ENCODE results near the gene LRRC8D. TPM values are rescaled to one million over a fixed set of nuclear protein-coding genes. Genes with fewer than 3 reads are reported as not detected.

The LRRC8D gene
- total and polyA plus RNA-seq, 4 donors, result 7.1 to 17.4 (median 14.4) TPM

DNA sequence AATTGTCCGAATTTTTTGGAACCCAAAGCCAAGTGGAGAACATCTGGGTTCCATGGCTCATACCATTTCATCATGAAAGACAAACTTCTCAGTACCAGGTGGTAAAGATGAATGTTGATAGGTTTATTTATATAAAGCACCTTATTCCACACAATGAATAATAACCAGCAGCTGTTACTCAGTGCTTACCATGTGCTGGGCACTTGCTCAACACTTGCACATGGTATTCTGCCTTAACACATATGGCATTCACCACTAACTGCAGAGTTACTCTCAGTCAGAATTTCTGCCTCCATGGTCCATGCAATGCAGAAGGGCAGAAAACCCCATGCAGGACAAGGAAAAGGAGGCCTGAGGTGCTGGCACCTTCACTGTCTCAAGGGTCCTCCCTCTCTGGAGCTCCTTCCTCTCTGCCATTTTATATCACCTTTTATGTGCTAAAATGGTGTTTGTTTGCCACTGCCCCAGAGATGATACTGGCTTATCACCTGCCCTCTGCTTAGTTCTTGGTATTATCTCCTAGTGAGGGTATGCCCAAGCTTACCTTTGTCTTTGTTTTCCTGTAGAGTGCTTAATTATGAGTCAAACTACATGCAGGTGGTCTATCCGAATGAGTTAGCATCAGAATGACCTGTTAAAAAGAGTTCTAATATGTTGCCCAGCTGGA, 97.4 kb downstream of the LRRC8D start:
- Histone ChIP-seq H3K27me3 (ENCODE audit: control insufficient read depth in 4 of 4, insufficient read depth in 4 of 4, low read length in 3 of 4) (no peaks in the 10 kb centered on the region), H3K9me3 (ENCODE audit: control insufficient read depth in 4 of 4, low read length in 3 of 4) (no peaks in the 10 kb centered on the region), H3K4me3 (ENCODE audit: low read depth in 1 of 3, low read length in 3 of 3) (no peak overlapping the region), H3K4me1 (ENCODE audit: control insufficient read depth in 4 of 4, insufficient read depth in 4 of 4, low read length in 3 of 4) (peaks cover 0 to 2% (median 0%) of the 10 kb centered on the region in 4 donors), H3K36me3 (ENCODE audit: control insufficient read depth in 4 of 4, insufficient read depth in 3 of 4, low read depth in 1 of 4, low read length in 3 of 4) (no peaks in the 10 kb centered on the region), H3K9ac (ENCODE audit: low read depth in 1 of 2, low read length in 2 of 2) (no peak overlapping the region), H3K27ac (ENCODE audit: low read depth in 1 of 2, low read length in 2 of 2) (no peak overlapping the region)
- no peak for TF ChIP-seq CTCF (IDR thresholded peaks at IDR 0.05; ENCODE audit: low read depth, low read length, missing input control)
- WGBS, result 95% methylated on average over 2 of the region's 2 CpGs
- no peak for DNase-seq (ENCODE audit: low spot score)

DNA sequence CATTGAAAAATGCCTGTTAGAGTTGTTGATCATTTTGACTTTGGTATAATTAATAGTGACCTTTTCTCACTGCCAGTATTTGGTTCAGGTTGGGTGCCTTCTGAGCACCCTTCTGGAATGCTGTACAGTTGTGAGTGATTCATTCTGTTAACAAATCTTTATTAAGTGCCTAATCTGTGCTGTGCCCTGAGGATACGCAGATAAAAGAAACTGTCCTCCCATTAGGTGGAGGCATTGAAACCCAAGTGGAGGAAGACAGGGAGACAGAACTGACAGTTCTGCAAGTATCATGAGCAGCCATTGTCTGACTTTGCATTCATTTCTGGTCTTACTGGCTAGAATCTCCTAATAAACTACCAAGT, 97.9 kb downstream of the LRRC8D start:
- Histone ChIP-seq H3K36me3 (ENCODE audit: control insufficient read depth in 4 of 4, insufficient read depth in 3 of 4, low read depth in 1 of 4, low read length in 3 of 4) (peaks cover 0 to 2% (median 0%) of the 10 kb centered on the region in 4 donors), H3K4me1 (ENCODE audit: control insufficient read depth in 4 of 4, insufficient read depth in 4 of 4, low read length in 3 of 4) (peaks cover 0 to 2% (median 0%) of the 10 kb centered on the region in 4 donors), H3K9me3 (ENCODE audit: control insufficient read depth in 4 of 4, low read length in 3 of 4) (no peaks in the 10 kb centered on the region), H3K27me3 (ENCODE audit: control insufficient read depth in 4 of 4, insufficient read depth in 4 of 4, low read length in 3 of 4) (no peaks in the 10 kb centered on the region), H3K9ac (ENCODE audit: low read depth in 1 of 2, low read length in 2 of 2) (no peak overlapping the region), H3K27ac (ENCODE audit: low read depth in 1 of 2, low read length in 2 of 2) (no peak overlapping the region), H3K4me3 (ENCODE audit: low read depth in 1 of 3, low read length in 3 of 3) (no peak overlapping the region)
- no peak for DNase-seq (ENCODE audit: low spot score)
- WGBS, result 99% methylated on average over 1 of the region's 1 CpG
- TF ChIP-seq HNF4A (conservative IDR thresholded peaks at IDR 0.05), result no peak
- no peak for TF ChIP-seq NR2F2 (IDR thresholded peaks at IDR 0.05)
- TF ChIP-seq ATF3 (IDR thresholded peaks at IDR 0.05), result no peak
- no peak for TF ChIP-seq FOXA1 (IDR thresholded peaks at IDR 0.05)
- no peak for TF ChIP-seq YY1 (IDR thresholded peaks at IDR 0.05)
- no peak for TF ChIP-seq TAF1 (conservative IDR thresholded peaks at IDR 0.05)
- TF ChIP-seq FOXA2 (IDR thresholded peaks at IDR 0.05), result no peak
- TF ChIP-seq EGR1 (IDR thresholded peaks at IDR 0.05; ENCODE audit: low read depth in 2 of 2), result no peak
- no peak for TF ChIP-seq HNF4G (IDR thresholded peaks at IDR 0.05)
- no peak for TF ChIP-seq ZBTB33 (IDR thresholded peaks at IDR 0.05)

DNA sequence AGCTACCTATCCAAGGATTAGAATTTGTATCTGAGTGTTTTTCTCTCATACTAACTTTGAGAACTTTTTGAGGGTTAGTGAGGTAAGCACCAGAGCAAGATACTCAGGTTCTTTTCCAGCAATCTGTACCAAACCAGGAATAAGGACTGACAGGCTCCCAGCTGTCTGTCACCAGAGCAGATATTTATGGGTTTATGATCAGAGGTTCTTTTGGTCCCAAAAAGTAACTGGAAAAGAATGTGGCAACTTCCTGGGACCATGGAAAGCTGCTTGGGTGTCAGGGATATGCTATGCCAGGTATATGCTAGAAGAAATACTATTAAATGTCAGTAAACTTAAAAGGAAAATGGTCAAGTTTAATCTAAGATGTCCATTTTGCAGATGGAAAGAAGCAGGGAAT, 98.3 kb downstream of the LRRC8D start:
- H3K27me3 ChIP-seq (ENCODE audit: control insufficient read depth in 4 of 4, insufficient read depth in 4 of 4, low read length in 3 of 4), result no peaks in the 10 kb centered on the region
- no peaks in the 10 kb centered on the region for H3K9me3 ChIP-seq (ENCODE audit: control insufficient read depth in 4 of 4, low read length in 3 of 4)
- DNase-seq (ENCODE audit: low spot score), result no peak
- peaks cover 0 to 2% (median 0%) of the 10 kb centered on the region in 4 donors for H3K4me1 ChIP-seq (ENCODE audit: control insufficient read depth in 4 of 4, insufficient read depth in 4 of 4, low read length in 3 of 4)
- H3K4me3 ChIP-seq (ENCODE audit: low read depth in 1 of 3, low read length in 3 of 3), result no peak overlapping the region
- H3K36me3 ChIP-seq (ENCODE audit: control insufficient read depth in 4 of 4, insufficient read depth in 3 of 4, low read depth in 1 of 4, low read length in 3 of 4), result peaks cover 0 to 2% (median 0%) of the 10 kb centered on the region in 4 donors
- no peak overlapping the region for H3K9ac ChIP-seq (ENCODE audit: low read depth in 1 of 2, low read length in 2 of 2)
- H3K27ac ChIP-seq (ENCODE audit: low read depth in 1 of 2, low read length in 2 of 2), result no peak overlapping the region
- TF ChIP-seq FOXA2 (IDR thresholded peaks at IDR 0.05) (no peak), ATF3 (IDR thresholded peaks at IDR 0.05) (no peak), RAD21 (IDR thresholded peaks at IDR 0.05) (no peak), EGR1 (IDR thresholded peaks at IDR 0.05; ENCODE audit: low read depth in 2 of 2) (no peak), RXRA (IDR thresholded peaks at IDR 0.05) (no peak), JUND (IDR thresholded peaks at IDR 0.05) (no peak), HNF4G (IDR thresholded peaks at IDR 0.05) (no peak), FOXA1 (IDR thresholded peaks at IDR 0.05) (no peak), CTCF (IDR thresholded peaks at IDR 0.05; ENCODE audit: low read depth, low read length, missing input control) (no peak), NR2F2 (IDR thresholded peaks at IDR 0.05) (no peak), SP1 (IDR thresholded peaks at IDR 0.05) (no peak), TAF1 (conservative IDR thresholded peaks at IDR 0.05) (no peak), YY1 (IDR thresholded peaks at IDR 0.05) (no peak), MAX (IDR thresholded peaks at IDR 0.05) (no peak)
- TF ChIP-seq, protein P1, sequence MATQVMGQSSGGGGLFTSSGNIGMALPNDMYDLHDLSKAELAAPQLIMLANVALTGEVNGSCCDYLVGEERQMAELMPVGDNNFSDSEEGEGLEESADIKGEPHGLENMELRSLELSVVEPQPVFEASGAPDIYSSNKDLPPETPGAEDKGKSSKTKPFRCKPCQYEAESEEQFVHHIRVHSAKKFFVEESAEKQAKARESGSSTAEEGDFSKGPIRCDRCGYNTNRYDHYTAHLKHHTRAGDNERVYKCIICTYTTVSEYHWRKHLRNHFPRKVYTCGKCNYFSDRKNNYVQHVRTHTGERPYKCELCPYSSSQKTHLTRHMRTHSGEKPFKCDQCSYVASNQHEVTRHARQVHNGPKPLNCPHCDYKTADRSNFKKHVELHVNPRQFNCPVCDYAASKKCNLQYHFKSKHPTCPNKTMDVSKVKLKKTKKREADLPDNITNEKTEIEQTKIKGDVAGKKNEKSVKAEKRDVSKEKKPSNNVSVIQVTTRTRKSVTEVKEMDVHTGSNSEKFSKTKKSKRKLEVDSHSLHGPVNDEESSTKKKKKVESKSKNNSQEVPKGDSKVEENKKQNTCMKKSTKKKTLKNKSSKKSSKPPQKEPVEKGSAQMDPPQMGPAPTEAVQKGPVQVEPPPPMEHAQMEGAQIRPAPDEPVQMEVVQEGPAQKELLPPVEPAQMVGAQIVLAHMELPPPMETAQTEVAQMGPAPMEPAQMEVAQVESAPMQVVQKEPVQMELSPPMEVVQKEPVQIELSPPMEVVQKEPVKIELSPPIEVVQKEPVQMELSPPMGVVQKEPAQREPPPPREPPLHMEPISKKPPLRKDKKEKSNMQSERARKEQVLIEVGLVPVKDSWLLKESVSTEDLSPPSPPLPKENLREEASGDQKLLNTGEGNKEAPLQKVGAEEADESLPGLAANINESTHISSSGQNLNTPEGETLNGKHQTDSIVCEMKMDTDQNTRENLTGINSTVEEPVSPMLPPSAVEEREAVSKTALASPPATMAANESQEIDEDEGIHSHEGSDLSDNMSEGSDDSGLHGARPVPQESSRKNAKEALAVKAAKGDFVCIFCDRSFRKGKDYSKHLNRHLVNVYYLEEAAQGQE (IDR thresholded peaks at IDR 0.05), result no peak

Data from liver (tissue), 9 donors.